Osteocyte (in vitro differentiated cells): ENCODE data around the gene TBL1X. TPM values are rescaled to one million over a fixed set of nuclear protein-coding genes. Genes with fewer than 3 reads are reported as not detected.

ENCODE experiments used
- DNase-seq: peaks from one replicate; pipeline ENCODE4 v3.0.0; 2021; ENCODE audit warnings: mixed read lengths; ENCODE audit not compliant: unreplicated experiment; ENCODE audit errors: extremely low spot score
- H3K27ac Mint-ChIP-seq: one replicate; pipeline ENCODE4 v1.8.0; 2021; ENCODE audit warnings: mild to moderate bottlenecking, mixed read lengths; ENCODE audit not compliant: unreplicated experiment
- H3K27me3 Mint-ChIP-seq: one replicate; pipeline ENCODE4 v1.8.0; 2021; ENCODE audit warnings: mixed read lengths; ENCODE audit not compliant: unreplicated experiment
- H3K36me3 Mint-ChIP-seq: one replicate; pipeline ENCODE4 v1.8.0; 2021; ENCODE audit warnings: mixed read lengths; ENCODE audit not compliant: unreplicated experiment
- H3K4me1 Mint-ChIP-seq: one replicate; pipeline ENCODE4 v1.8.0; 2021; ENCODE audit warnings: mixed read lengths; ENCODE audit not compliant: unreplicated experiment
- H3K4me3 Mint-ChIP-seq: one replicate; pipeline ENCODE4 v1.8.0; 2021; ENCODE audit warnings: mild to moderate bottlenecking, moderate library complexity, mixed read lengths; ENCODE audit not compliant: unreplicated experiment
- H3K9me3 Mint-ChIP-seq: one replicate; pipeline ENCODE4 v1.8.0; 2021; ENCODE audit warnings: mixed read lengths; ENCODE audit not compliant: unreplicated experiment
- CTCF ChIP-seq: fragments of 200-600 bp; sonication (generic); IDR thresholded peaks from 2 replicates; pipeline ENCODE4 v1.5.0; 2021; ENCODE audit warnings: antibody characterized with exemption, mild to moderate bottlenecking, moderate library complexity
- total RNA-seq: library from RNA; stranded (reverse); gene quantifications from 2 replicates; pipeline ENCODE4 v1.2.1, GENCODE V29; 2021

The TBL1X gene
- total RNA-seq, 1 donor from 2014 or later = 35.3 TPM

GRCh38 chrX:9622128-9622527 is 157.3 kb downstream of the TBL1X start:
- no peaks in the 10 kb centered on the region for H3K27me3 Mint-ChIP-seq
- H3K4me1 Mint-ChIP-seq = peaks cover 8% of the 10 kb centered on the region
- H3K9me3 Mint-ChIP-seq = peaks cover 5% of the 10 kb centered on the region
- DNase-seq = no peak
- no peak for TF ChIP-seq CTCF
- no peak overlapping the region for H3K27ac Mint-ChIP-seq
- no peak overlapping the region for H3K4me3 Mint-ChIP-seq
- H3K36me3 Mint-ChIP-seq = no peaks in the 10 kb centered on the region

GRCh38 chrX:9626379-9626778 is 161.5 kb downstream of the TBL1X start:
- DNase-seq = no peak
- no peak for TF ChIP-seq CTCF
- Mint-ChIP-seq H3K27ac (no peak overlapping the region), H3K27me3 (no peaks in the 10 kb centered on the region), H3K36me3 (no peaks in the 10 kb centered on the region), H3K4me1 (peaks cover 22% of the 10 kb centered on the region), H3K4me3 (no peak overlapping the region), H3K9me3 (no peaks in the 10 kb centered on the region)

- DNase-seq = no peak
- H3K4me3 Mint-ChIP-seq = no peak overlapping the region
- no peak for TF ChIP-seq CTCF
- H3K27me3 Mint-ChIP-seq = no peaks in the 10 kb centered on the region
- no peaks in the 10 kb centered on the region for H3K9me3 Mint-ChIP-seq
- no peaks in the 10 kb centered on the region for H3K36me3 Mint-ChIP-seq
- H3K4me1 Mint-ChIP-seq = peaks cover 22% of the 10 kb centered on the region
- peak overlapping the region; percentile 48 for H3K27ac Mint-ChIP-seq
Observed at GRCh38 chrX:9627922-9628321, 163.1 kb downstream of the TBL1X start.

GRCh38 chrX:9628779-9629493 is 164.1 kb downstream of the TBL1X start:
- H3K27ac Mint-ChIP-seq = no peak overlapping the region

More at GRCh38 chrX:9628779-9629493, 164.1 kb downstream of the TBL1X start:
- Mint-ChIP-seq H3K36me3 (no peaks in the 10 kb centered on the region), H3K4me3 (no peak overlapping the region), H3K27me3 (no peaks in the 10 kb centered on the region), H3K4me1 (peaks cover 22% of the 10 kb centered on the region), H3K9me3 (peaks cover 4% of the 10 kb centered on the region)
- DNase-seq = no peak
- TF ChIP-seq CTCF = no peak
